ENCODE measurements around the gene ANK3. TPM values are rescaled to one million over a fixed set of nuclear protein-coding genes. Genes with fewer than 3 reads are reported as not detected.

The ANK3 gene
- total and polyA plus RNA-seq, 2 experiments from 2014 or later, result 46.5 to 85.2 TPM

GRCh38 chr10:60200682-60201053 is 189.0 kb downstream of the ANK3 start:
- Histone ChIP-seq H3K27ac (ENCODE audit: low read depth) (no peak overlapping the region), H2AFZ (no peak overlapping the region), H3K9me2 (ENCODE audit: insufficient read depth) (no peaks in the 10 kb centered on the region), H3K4me1 (ENCODE audit: insufficient read depth) (no peaks in the 10 kb centered on the region), H3K4me3 (no peak overlapping the region), H3K27me3 (ENCODE audit: insufficient read depth) (no peaks in the 10 kb centered on the region), H3K4me2 (no peak overlapping the region), H3F3A (replicated peaks; ENCODE audit: low read depth) (no peaks in the 10 kb centered on the region), H4K20me1 (replicated peaks; ENCODE audit: insufficient read depth) (no peaks in the 10 kb centered on the region; the same call in 1 of the 2 replicates), H3K36me3 (ENCODE audit: insufficient read depth) (0 out of 2 replicates have a peak, but pooled peaks cover 2% of the 10 kb centered on the region), H3K79me2 (replicated peaks; ENCODE audit: insufficient read depth) (no peaks in the 10 kb centered on the region)
- H3K36me3 Mint-ChIP-seq (ENCODE audit: low read depth), result no peaks in the 10 kb centered on the region
- TF ChIP-seq CREB1 (CRISPR knock-in tag; IDR thresholded peaks at IDR 0.05; ENCODE audit: low read depth) (no peak), REST (IDR thresholded peaks at IDR 0.05; ENCODE audit: unreplicated experiment) (no peak), ZNF331 (CRISPR knock-in tag; IDR thresholded peaks at IDR 0.05; ENCODE audit: low read depth) (no peak), EZH2 (IDR thresholded peaks at IDR 0.05; ENCODE audit: low read depth, unreplicated experiment) (no peak), POLR2AphosphoS5 (IDR thresholded peaks at IDR 0.05; ENCODE audit: low read depth) (no peak), CTCF (conservative IDR thresholded peaks at IDR 0.05; ENCODE audit: low read depth in 2 of 2) (no peak), ZNF114 (CRISPR knock-in tag; IDR thresholded peaks at IDR 0.05) (no peak), EZH2phosphoT487 (IDR thresholded peaks at IDR 0.05; ENCODE audit: unreplicated experiment) (no peak), ZNF462 (CRISPR knock-in tag; IDR thresholded peaks at IDR 0.05) (no peak), NANOG (IDR thresholded peaks at IDR 0.05; ENCODE audit: borderline replicate concordance) (no peak), STAT1 (IDR thresholded peaks at IDR 0.05; ENCODE audit: unreplicated experiment) (no peak), ETS1 (IDR thresholded peaks at IDR 0.05) (no peak)
- ATAC-seq, result no peak
- no peak overlapping the region for H3K27ac Mint-ChIP-seq
- no peaks in the 10 kb centered on the region for H3K27me3 Mint-ChIP-seq (ENCODE audit: insufficient read depth, low read depth, poor library complexity)
- DNase-seq (ENCODE audit: low spot score), result no peak
- H3K9me3 Mint-ChIP-seq, result no peaks in the 10 kb centered on the region
- no peak overlapping the region for H3K4me3 Mint-ChIP-seq
- H3K4me1 Mint-ChIP-seq, result no peaks in the 10 kb centered on the region

Measured in GM23338 (cell line).